Adipose tissue (tissue), 3 donors: ENCODE measurements around the gene NAV2. TPM values are rescaled to one million over a fixed set of nuclear protein-coding genes. Genes with fewer than 3 reads are reported as not detected.
"Not testable (repeated sequence)": the region's sequence is repeated elsewhere in the genome, so short reads cannot be mapped to it uniquely, and the experiment has no call there.

ENCODE experiments used
- H3K27ac ChIP-seq: one replicate; pipeline ENCODE4 v1.5.1; 2013; ENCODE audit warnings: low read depth, low read length
- WGBS, 3 donors: extraction: QIAGEN DNeasy Blood & Tissue Kit; methylation state at CpG; one replicate each; pipeline ENCODE4 v1.1.7; 2013; 5-methylcytosine and 5-hydroxymethylcytosine counted together
- polyA plus RNA-seq, 3 donors: library from polyadenylated mRNA; stranded (reverse); fragments of 200-250 nt; gene quantifications; one replicate each; pipeline ENCODE4 v1.2.3, GENCODE V29; 2013
- donor health status: healthy with polysubstance abuse.
- donor health status: Bipolar disorder and iron deficiency.
- donor health status: healthy.

Gene NAV2
- polyA plus RNA-seq, 3 donors, result 3.9 to 5.1 (median 4.8) TPM

- no peak overlapping the region for H3K27ac ChIP-seq
- WGBS, 3 donors, result 62 to 90% (median 88%) methylated on average over 2 of the region's 2 CpGs
Measured at GRCh38 chr11:20064961-20065405, 352.3 kb downstream of the NAV2 start.

GRCh38 chr11:20065406-20065805 is 352.8 kb downstream of the NAV2 start:
- no peak overlapping the region for H3K27ac ChIP-seq
- 93 to 98% (median 97%) methylated on average over 2 of the region's 2 CpGs for WGBS, 3 donors

DNA sequence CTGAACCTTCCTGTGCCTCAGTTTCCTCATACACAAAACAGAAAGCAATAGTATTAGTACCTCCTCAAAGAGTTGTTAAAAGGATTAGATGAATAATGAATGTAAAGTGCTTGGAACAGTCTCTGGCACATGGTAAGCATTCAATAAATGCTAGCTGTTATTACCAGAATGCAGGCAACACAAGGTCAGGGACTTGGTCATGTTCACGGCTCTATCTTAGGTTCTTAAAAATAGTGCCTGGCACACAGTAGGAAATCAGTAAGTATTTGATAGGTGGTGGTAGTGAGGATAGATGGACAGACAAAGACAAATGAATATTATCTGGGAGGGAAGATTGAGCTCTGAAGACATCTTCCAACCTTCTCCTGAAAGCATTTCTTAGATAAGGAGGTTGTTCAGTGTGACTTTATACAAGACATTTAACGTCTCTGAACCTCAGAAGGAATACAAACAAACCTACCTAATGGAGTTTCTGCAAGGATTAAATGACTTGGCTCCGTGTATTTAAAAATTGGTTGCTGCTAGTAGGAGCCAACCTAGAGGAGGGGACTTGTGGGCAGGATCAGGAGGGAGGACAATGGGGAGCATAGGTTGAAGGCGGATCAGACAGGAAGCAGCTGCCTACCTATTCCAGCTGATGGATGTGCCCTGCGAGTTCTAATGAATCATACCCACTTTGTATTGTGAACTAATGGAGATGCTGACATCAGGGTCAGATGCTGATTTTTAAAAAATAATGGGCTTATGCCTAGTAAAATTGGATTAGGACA is 353.6 kb downstream of the NAV2 start:
- WGBS, 3 donors, result 74 to 87% (median 81%) methylated on average over 5 of the region's 5 CpGs
- H3K27ac ChIP-seq, result no peak overlapping the region

DNA sequence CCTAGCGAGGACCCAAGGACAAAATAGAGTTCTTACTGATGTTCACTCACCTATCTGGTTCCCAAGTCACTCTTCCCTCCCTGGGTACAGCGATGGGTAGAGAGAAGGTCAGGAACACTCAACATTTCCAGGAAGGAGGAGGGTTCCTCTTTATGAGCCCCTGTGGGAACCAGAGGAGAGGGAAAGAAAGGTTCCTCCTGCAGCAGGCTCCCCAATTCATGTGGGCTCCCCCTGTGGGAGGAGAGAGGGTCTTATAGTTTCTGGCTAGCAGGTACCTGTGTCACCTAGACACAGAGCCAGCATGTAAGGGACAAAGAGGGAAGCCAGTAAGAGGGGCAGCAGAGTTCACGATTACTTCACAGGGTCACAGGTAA is 354.1 kb downstream of the NAV2 start:
- 89 to 98% (median 98%) methylated on average over 3 of the region's 3 CpGs for WGBS, 3 donors

DNA sequence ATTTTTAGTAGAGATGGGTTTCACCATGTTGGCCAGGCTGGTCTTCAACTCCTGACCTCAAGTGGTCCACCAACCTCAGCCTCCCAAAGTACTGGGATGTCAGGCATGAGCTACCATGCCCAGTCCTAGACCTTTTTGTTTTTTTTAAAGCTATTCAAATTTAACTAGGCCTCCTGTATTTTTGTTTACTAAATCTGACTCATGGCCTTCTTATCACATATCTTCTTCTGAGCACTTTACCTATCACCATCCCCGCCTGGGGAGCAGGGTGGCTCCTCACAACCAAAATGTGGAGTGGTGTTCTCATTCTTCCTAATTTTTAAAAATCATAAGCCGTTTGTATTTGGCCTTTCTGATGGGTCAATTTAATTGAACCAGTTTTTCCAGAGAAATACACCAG is 355.0 kb downstream of the NAV2 start:
- H3K27ac ChIP-seq, result no peak overlapping the region
- WGBS, 3 donors, result 80 to 91% (median 88%) methylated on average over 2 of the region's 2 CpGs

More for the DNA sequence above, 354.1 kb downstream of the NAV2 start:
- no peak overlapping the region for H3K27ac ChIP-seq

GRCh38 chr11:20068691-20069090 is 356.1 kb downstream of the NAV2 start:
- no peak overlapping the region for H3K27ac ChIP-seq
- 45 to 89% (median 83%) methylated on average over 2 of the region's 2 CpGs for WGBS, 3 donors

GRCh38 chr11:20070459-20070858 is 357.8 kb downstream of the NAV2 start:
- H3K27ac ChIP-seq, result no peak overlapping the region
- 34 to 91% (median 72%) methylated on average over 3 of the region's 3 CpGs for WGBS, 3 donors

DNA sequence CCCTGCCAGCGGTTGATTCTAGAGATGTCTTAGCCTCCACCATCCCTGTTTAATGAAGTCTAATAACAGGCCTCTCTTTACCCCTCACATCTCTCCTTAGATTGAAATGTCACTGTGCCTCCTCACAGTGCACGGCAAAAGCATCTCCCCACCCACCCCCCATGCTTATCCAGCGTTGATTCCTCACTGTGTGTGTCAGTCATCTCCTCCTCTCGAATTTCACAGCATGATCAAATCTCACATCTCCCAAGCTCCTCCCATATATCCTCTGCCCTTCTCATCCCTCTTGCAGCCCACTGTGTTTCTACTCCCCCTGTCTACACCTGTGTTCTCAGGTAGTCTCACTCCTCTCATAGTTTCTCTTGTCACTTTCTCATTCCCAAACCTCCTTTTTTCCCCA is 363.0 kb downstream of the NAV2 start:
- 83 to 86% (median 84%) methylated on average over 4 of the region's 4 CpGs for WGBS, 3 donors
- no peak overlapping the region for H3K27ac ChIP-seq

- no peak overlapping the region for H3K27ac ChIP-seq
- 97 to 98% (median 97%) methylated on average over 7 of the region's 7 CpGs for WGBS, 3 donors
Measured at GRCh38 chr11:20078846-20079245, 366.2 kb downstream of the NAV2 start.

DNA sequence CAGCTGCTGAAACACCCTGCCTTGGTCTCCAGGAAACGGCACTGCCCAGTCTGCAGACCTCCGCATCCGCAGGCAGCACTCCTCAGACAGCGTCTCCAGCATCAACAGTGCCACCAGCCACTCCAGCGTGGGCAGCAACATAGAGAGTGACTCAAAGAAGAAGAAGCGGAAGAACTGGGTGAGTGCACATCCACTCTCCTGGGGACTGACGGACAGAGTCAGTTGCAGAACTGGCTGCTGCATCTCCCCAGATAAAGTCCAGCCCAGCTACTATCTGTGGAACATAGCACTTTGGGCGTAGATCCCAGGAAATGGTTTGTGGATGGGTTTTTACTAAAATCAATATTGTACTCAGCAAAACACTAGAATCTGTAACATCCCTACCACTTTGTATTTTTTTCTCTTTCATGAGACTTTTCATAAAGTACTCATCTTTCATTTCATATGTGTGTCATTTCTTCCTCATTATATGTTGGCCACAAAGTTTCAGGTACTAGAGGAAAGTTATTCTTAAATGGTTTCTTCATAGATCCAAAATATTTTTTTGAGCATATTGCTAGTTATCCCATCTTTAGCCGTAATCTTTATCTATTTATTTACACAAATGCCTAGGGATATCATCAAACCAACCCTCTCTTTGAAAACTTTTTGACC is 367.5 kb downstream of the NAV2 start:
- 76 to 86% (median 76%) methylated on average over 8 to 9 of the region's 9 CpGs for WGBS, 3 donors
- no peak overlapping the region for H3K27ac ChIP-seq

GRCh38 chr11:20081336-20081735 is 368.7 kb downstream of the NAV2 start:
- no peak overlapping the region for H3K27ac ChIP-seq
- WGBS, 3 donors, result 91 to 95% (median 93%) methylated on average over 4 of the region's 4 CpGs

DNA sequence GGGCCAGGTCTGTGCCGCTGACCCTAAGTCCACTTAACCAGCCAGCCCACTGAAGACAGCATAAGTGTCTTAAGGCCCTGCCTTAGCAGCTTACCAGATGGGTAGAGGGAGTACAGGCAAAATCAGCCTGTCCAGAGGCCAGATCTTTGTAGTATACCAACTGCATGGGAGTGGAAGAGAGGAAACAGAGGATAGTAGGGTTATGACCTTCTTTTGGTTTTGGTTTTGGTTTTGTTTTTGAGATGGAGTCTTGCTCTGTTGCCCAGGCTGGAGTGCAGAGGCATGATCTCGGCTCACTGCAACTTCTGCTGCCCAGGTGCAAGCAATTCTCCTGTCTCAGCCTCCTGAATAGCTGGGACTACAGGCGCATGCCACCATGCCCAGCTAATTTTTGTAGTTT is 371.2 kb downstream of the NAV2 start:
- H3K27ac ChIP-seq, result not testable (repeated sequence)
- 81 to 98% (median 97%) methylated on average over 3 of the region's 3 CpGs for WGBS, 3 donors

DNA sequence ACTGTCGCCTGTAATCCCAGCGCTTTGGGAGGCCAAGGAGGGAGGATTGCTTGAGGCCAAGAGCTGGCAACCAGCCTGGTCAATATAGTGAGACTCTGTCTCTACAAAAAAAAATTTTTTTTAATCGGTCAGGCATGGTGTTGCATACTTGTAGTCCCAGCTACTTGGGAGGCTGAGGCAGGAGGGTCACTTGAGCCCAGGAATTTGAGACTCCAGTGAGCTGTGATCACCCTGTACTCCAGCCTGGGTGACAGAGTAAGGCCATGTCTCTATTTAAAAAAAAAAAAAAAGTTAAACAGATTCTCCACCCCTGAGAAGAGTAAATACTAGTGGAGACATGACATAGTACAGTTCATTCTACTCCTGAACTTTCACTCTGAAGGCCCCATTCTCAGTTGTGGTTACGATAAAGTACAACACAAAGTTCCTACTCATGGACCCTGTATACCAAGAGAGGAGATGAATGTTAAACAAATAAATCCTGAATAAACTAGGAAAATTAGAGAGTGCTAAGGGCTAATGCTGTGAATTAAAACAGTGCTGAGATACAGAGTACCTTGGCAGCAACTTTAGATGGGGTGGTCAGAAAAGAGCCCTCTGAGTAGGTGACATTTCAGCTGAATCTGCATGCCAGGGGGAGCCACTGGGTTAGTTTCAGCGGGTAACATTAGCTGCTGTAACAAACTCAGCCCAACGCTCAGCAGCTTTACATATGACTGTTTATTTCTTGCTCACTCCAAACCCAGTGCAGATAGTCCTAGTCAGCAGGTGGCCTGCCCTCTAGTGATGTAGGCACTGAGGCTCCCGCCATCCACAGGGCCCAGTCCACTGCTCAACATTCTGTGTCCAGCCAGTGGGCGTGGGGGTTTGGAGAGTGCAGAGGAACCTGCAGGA is 372.5 kb downstream of the NAV2 start:
- WGBS, 3 donors, result 89 to 95% (median 92%) methylated on average over 8 of the region's 8 CpGs

DNA sequence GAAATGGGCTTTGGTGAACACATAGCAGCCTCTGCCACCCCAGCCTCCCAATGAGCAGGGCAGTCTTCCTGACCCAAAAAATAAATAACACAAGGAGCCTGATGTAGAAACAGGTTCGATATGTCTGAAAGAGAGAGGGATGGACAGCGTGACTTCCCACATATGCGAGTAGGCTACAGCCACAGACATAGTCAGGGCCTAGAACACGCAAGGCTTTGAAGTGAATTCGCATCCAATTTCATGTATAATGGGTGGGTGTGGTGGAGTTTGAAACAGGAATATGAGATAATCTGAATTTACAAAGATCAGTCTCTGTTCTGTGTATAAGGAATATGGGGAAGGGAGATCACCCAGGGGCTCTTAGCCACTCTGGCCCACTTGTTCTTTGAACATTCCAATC is 373.3 kb downstream of the NAV2 start:
- no peak overlapping the region for H3K27ac ChIP-seq
- 94 to 95% (median 94%) methylated on average over 5 of the region's 5 CpGs for WGBS, 3 donors

More for the DNA sequence above, 372.5 kb downstream of the NAV2 start:
- H3K27ac ChIP-seq, result no peak overlapping the region

- no peak overlapping the region for H3K27ac ChIP-seq
- WGBS, 3 donors, result 76 to 79% (median 79%) methylated on average over 7 of the region's 7 CpGs
Measured at GRCh38 chr11:20087118-20087521, 374.5 kb downstream of the NAV2 start.

DNA sequence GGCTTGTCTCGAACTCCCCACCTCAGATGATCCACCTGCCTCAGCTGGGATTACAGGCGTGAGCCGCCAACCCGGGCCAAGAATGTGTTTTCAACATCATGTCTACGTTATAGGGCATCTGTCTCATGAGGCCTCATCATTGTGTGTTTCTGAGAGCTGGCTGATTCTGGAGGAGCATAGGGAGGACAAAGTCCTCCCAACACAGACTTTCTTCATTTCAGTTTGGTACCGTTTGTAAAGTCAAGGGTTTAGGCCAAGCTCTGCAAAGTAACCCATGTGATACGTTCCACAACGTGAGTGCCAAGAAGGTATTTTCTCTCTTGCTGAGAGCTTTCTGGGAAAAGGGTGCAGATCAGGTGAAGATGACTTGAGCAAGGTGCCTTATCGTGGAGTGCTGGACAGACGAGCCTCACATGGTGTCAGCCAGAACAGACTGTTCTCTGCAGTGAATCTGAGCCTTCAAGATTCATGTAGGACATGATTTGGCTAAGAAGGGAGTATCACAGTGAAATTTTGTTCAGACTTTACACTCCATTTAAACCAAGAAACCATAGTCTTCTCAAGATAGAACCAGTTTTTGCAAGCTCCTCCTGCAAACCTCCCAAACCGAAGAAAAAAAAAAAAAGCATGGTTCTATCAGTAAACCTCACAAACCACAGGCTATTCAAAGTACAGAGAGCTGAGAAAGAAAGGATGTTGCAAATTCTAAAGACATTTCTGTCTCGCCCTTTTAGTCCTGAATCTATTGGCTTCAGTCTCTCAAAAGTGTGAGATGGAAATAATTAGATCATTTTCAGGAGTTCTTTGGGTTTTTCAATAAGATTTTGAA is 376.0 kb downstream of the NAV2 start:
- WGBS, 3 donors, result 80 to 83% (median 82%) methylated on average over 12 of the region's 12 CpGs
- H3K27ac ChIP-seq, result no peak overlapping the region

DNA sequence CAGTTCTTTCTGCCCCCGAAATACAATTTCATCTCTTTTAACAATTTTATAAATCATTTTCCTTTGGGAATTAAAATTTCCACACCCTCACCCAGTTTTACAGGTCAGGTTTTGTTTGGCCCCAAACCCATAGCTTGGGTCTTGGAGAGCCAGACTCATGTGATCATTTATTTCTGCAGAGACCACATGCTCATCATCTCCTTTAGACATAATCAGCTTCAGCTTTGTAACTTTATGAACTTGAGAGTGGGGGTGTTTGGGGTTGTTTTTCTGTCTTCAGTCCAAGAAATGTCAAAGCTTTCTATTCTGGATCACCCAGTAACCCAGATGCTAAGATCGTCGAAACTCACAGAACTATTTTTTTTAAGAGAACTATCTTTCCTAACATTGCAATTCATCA is 376.7 kb downstream of the NAV2 start:
- no peak overlapping the region for H3K27ac ChIP-seq
- 38 to 53% (median 48%) methylated on average over 3 of the region's 3 CpGs for WGBS, 3 donors
